UCSD-AML1 (cell line): ENCODE measurements around the gene EVI5L.
"Not testable (repeated sequence)": the region's sequence is repeated elsewhere in the genome, so short reads cannot be mapped to it uniquely, and the experiment has no call there.

ENCODE experiments used
- DNase-seq: peaks from one replicate; lab custom pipeline; 2025; ENCODE audit not compliant: unreplicated experiment; lab: John Stamatoyannopoulos, UW

EVI5L gene

DNA sequence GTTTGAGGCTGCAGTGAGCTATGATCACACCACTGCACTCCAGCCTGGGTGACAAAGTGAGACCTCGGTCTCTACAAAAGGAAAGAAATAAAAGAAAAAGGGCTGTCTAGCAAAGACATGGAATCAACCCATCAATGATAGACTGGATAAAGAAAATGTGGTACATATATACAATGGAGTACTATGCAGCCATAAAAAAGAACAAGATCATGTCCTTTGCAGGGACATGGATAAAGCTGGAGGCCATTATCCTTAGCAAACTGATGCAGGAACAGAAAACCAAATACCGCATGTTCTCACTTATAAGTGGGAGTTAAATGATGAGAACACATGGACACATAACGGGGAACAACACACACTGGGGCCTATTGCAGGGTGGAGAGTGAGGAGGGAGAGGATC, 14.0 kb upstream of the EVI5L start:
- not testable (repeated sequence) for DNase-seq

DNA sequence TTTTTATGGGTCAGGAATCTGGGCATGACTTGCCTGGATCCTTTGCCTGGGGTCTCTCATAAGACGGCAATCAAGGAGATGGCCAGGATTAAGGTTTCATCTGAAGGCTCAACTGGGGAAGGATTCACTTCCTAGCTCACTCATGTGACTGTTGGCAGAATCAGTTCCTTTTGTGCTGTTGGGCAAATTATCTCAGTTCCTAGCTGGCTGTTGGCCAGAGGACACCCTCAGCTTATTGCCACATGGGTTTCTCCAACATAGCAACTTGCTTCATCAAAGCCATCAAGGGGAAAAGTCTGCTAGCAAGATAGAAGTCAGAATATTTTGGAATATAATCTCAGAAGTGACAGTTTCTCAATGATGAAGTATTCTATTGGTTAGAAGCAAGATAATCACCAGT, 12.2 kb upstream of the EVI5L start:
- DNase-seq = no peak

DNA sequence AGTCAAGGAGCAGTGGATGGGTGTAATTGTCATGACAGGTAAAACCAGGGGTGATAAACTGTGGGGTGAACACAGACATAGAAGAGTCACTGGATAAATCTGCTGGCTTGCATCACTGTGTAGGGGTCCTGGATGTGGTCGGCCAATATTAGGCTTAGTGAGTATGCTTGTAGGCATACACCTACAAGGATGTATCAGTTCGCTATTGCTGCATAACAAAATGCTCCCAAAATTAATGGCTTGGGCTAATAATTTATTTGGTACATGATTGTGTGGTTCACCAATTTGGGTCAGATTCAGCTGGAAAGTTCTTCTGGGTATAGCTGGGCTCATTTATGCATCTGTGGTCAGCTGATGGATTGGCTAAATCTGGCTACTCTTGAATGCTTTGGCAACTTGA, 11.2 kb upstream of the EVI5L start:
- no peak for DNase-seq

DNA sequence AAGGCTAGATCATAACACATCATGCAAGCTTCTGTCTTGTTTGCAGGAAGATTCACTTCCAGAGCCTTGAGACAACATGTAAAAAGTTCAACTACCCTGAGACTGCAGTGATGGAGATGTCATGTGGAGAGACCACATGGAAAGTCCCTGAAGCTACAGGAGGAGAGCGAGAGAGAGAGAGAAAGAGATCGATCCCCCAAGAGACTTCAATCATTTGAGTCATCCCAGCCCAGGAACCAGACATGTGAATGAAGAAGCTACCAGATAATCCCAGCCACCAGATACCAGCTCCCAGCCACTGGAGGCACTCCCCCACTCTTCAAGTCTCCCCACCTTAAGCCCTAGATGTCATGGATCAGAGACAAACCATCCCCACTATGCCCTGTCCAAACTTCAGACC, 10.7 kb upstream of the EVI5L start:
- DNase-seq = no peak

DNA sequence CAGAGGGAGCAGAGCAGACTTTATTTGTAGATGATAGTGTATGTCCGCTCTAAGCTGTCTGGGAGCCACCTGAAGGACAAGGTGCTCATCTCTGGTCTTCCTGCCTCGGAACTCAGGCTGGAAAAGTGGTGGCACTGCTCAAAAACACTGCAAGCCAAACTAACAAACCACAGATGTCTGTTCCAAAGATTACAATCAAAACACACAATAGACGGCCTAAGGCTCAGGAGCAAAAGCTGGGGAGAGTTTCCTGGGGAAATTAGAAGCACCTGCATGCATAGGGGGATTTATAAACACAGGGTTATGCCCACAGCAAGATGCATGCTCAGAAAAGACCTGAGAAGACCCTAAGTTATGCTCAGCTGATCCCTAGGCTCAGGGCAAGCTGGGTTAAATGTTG, 9.4 kb upstream of the EVI5L start:
- no peak for DNase-seq

DNA sequence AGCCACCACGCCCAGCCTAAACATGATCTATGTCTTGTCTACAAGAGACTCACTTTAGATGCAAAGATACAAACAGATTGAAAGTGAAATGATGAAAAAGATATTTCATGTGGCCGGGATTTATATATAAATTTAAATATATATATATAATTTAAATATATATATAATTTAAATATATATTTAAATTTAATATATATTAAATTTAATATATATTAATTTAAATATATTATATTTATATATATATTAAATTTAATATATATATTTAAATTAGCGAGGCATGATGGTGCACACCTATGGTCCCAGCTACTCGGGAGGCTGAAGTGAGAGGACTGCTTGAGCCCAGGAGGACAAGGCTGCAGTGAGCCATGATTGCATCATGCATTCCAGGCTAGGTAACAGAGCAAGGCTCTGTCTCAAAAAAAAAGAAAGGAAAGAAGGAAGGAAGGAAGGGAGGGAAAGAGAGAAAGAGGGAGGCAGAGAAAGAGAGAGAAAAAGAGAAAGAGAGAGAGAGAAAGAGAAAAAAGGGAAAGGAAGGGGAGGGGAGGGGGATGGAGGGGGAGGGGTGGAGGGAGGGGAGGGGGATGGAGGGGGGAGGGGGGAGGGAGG, 7.0 kb upstream of the EVI5L start:
- no peak for DNase-seq

DNA sequence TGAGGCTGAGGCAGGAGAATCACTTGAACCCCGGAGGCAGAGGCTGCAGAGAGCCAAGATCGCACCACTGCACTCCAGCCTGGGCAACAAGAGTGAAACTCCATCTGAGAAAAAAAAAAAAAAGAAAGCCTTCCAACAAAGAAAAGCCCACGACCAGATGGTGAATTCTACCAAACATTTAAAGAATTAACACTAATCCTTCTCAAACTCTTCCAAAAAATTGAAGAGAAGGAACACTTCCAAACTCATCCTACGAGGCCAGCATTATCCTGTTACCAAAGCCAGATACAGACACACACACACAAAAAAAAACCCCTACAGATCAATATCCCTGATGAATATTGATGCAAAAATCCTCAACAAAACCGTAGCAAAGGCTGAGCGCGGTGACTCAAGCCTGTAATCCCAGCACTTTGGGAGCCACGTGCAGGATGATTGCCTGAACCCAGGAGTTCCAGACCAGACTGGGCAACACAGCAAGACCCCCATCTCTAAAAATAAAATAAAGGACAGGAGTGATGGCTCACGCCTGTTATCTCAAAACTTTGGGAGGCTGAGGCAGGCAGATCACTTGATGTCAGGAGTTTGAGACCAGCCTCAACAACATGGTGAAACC, 6.2 kb upstream of the EVI5L start:
- no peak for DNase-seq

DNA sequence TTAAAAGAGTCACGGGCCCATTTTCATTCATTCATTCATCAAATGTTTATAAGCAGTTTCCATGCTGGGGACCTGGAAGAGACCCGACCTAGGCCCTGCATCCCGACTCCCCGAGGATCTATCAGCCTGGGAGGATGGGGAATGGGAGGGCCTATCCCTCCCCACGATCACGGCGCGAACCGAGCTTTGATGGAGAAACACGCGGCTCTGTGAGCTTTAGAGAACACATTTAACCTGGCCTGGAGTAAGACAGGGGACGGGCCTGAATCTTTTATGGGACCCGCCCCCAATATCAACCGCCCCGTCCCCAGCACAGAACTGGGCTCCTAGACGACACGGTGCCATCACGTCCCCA, 875 bp upstream of the EVI5L start:
- no peak for DNase-seq

DNA sequence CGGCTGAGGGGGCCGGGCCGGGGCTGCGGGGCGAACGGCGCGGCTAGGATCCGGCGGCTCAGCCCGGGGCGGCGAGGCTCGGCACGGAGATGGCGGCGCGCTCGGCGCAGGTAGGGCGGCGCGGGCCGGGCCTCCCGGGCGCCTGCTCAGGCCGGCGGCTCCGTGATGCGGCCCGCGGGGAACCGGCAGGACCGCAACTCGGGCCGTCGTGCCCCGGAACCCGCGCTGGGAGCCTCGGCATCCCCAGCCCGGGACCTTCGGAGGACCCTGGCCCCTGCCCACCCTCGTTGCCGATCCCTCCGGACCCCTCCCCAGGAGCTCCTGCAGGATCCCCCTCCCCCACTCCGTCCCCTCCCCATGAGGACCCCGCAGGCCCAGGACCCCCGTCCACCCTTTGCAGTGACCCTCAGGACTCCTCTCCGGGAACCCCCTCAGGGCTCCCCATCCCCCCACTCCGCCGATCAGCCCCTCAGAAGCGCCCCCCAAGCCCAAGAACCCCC, 304 bp downstream of the EVI5L start:
- no peak for DNase-seq

DNA sequence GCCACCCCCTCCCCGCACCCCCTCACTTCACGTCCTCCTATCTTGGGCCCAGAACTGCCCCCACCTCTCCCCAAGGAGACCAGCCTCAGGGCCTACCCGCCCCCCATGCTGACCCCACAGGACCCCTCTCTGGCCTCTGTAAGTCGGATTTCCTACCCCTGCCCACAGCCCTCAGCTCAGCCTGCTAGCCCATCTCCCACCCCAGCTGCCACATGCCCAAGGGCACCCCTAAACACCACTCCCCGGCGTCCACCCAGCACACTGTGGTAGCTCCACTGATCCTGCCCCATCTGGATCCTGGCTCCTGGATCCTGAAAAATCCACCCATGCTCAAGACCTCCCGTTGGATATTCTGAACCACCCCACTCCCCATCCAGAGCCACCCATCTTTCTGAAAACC, 805 bp downstream of the EVI5L start:
- DNase-seq = no peak

DNA sequence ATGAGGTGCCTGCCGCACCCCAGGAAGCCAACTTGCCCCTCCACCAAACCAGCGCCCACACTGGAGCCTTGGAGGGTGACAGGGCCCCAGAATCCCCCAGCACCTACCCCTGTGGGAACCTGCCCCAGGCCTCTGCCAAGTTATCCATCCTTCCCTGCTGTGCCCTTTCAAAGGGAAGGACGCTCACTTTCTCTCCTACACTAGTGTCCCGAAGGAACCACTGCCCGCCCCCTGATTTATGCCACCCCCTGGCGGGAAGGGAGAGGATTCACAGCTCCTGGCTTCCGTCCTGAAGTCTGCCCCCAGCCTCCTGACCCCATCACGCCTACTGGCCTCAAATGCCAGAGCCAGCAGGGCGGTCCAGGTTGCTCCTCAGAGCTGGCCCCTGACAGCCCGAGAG, 1.4 kb downstream of the EVI5L start:
- DNase-seq = no peak

DNA sequence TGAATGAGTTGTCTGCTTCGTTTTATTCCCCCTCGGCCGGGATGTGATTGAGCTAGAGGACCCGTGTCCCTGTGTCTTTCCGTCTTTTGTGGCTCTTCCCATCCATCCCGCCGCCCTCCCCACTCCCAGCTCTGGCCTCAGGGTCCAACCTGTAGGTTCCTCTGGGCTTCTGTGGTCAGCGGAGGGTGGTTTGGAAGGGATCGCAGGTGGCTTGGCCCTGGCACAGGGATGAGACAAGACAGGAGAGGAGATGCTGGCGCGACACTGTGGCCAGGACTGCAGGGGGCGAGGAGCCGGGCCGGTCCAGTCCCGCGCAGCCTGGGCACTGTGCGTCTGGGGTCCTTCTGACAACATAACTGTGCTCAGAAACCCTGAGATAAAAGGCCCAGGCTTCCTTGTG, 2.0 kb downstream of the EVI5L start:
- DNase-seq = no peak

DNA sequence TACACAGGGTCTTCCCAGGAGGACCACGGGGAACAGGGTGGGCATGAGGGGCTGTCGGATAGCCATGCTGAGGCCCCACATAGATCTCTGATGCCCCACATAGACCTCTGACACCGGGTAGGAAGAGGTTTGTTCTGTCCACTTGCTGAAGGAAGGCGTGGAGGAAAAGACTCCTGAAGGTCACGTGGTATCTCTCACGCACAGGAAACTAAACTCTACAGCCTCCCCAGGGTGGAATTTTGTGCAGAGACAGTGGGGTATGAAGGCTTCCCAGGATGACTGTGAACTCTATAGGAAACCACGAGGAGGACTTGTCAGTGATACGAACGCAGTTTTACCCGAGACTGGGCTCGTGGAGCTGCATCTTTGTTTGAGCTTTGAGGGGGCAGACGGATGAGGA, 2.8 kb downstream of the EVI5L start:
- no peak for DNase-seq

DNA sequence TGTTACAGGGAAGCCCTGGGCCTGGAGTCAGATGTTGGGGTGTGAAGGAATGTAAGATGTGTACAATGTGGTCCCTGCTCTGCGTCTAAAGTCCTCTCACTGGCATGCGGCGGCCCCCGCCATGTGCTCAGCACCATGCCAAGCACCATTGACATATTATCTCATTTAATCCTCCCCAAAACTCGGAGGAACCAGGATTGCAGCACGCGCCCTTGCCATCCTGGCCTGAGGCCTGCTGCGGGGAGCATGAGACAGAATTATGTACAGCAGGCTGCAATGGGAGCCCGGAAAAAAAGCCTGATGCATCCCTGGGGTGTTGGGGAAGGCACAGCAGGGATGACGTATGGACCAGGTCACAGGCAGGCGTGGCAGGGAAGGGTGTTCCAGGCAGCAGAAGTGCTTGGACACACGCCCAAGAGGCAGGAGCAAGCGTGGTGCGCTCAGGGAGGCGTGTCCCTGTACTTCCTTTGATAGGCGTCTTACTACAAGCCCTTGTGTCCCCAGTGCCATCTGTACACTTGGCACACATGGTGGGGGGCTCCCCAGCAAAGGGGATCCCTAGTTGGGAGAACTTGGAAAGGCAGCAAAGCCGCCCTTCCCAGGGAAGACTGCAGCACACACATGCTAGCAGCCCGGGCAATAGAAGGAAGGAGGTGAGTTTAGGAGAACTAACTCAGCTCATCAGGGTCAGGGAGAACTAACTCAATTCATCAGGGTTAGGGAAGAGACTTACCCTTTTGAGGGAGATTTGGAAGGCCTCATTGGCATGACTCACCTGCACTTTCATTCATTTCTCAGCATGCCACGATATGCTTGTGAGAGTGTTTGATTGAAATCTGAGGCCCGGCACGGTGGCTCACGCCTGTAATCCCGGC, 3.4 kb downstream of the EVI5L start:
- no peak for DNase-seq

DNA sequence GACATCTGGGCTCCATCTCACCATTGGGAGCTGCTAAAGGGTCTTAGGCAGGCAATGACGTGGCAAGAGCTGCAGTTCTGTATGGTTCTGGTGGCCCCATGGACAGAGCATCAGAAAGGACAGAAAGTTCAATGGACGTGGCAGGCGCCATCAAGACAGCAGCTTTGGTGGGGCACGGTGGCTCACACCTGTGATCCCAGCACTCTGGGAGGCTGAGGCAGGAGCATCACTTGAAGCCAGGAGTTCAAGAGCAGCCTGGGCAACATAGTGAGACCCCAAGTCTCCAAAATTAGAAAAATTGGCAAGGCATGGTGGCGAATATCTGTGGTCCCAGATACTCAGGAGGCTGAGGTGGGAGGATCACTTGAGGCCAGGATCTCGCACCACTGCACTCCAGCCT, 9.5 kb downstream of the EVI5L start:
- no peak for DNase-seq

DNA sequence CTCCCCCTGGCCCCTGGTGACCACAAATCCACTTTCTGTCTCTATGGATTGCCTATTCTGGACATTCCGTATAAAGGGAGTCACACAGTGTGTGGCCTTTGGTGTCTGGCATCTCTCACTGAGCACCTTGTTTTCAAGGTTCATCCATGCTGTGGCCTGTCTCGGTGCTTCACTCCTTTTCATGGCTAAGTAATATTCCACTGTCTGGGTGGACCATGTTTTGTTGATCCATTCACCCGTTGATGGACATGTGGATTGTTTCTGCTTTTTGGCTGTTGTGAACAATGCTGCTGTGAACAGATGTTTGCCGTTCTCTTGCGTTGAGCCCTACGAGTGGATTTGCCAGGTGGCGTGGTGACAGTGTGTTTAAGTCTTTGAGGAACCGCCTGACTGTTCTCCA, 10.6 kb downstream of the EVI5L start:
- DNase-seq = no peak

DNA sequence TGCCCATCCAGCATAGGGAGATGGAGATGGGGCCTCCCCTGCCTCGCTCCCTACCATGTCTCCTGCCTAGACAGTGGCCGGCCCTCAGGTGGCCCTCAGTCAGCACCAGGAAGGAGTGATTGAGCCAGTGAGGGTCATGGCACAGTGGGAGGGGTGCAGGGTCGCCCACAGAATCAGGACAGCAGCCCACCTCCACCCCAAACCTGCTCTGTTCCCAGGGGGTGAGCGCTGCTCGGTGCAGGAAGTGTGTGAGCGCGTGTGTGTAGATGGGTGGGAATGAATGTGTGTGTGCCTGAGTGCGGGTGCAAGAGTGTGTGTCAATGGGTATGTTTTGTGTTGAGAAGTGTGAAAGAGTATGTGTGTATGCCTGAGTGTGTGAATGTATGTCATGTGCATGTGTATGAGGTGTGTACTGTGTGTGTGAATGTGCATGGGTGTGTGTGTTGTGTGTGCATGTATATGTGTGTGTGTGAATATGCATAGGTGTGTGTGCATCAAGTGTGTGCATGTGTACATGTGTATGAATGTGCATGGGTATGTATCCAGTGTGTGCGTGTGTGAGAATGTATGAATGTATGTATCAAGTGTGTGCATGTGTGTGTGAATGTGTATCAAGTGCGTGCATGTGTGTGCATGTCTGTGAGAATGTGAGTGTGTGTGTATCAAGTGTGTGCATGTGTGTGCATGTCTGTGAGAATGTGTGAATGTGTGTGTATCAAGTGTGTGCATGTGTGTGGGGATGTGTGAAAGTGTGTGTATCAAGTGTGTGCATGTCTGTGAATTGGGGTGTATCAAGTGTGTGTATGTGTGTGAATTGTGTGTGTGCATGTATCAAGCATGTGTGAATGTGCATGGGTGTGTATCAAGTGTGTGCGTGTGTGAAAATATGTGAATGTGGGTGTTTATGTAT, 12.0 kb downstream of the EVI5L start:
- no peak for DNase-seq

DNA sequence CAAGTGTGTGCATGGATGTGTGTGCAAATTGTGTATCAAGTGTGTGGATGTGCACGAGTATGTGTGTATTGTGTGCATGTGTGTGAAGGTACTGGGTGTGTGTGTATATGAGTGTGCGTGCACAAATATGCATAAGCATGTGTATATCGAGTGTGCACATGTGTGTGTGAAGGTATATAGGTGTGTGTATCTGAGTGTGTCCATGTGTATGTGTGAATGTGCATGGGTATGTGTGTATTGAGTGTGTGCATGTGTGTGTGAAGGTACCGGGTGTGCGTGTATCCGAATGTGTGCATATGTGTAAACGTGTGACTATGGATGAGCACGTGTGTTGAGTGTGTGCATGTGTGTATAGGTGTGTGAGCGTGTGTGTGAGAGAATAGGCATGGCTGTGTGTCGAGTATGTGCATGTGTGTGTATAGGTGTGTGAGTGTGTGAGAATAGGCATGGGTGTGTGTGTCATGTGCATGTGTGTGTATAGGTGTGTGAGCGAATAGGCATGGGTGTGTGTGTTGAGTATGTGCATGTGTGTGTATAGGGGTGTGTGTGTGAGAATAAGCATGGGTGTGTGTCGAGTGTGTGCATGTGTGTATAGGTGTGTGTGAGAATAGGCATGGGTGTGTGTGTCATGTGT, 12.8 kb downstream of the EVI5L start:
- no peak for DNase-seq

DNA sequence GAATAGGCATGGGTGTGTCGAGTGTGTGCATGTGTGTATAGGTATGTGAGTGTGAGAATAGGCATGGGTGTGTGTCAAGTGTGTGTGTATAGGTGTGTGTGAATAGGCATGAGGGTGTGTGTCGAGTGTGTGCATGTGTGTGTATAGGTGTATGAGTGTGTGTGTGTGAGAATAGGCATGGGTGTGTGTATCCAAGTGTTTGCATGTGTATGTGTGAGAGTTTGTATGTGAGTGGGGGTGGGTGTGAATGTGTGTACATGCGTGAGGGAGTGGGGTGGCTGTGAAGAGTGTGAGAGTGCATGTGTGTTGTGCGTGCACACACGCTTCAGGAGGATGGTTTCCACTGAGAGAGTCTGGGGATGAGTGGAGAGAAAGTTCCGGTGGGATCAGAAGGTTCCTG, 13.5 kb downstream of the EVI5L start:
- no peak for DNase-seq

DNA sequence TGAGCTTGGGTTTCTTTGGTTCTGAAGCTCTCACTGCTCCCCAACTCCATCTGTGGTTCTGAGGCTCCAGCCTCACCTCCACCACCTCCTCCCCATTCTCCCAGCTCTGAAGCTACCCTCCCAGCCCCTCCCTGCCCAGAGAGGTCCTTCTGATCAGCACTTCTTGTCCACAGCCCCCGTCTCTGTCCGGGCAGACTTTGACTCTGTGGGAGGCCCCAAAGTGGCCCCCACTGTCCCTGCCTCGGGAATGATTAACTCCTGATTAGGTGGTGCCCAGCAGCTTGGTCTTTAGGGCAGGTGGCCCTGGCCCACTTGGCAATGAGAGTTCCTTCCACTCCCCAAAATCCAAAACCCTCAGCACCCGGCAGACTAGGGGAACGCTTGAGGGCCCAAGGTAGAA, 14.4 kb downstream of the EVI5L start:
- no peak for DNase-seq

DNA sequence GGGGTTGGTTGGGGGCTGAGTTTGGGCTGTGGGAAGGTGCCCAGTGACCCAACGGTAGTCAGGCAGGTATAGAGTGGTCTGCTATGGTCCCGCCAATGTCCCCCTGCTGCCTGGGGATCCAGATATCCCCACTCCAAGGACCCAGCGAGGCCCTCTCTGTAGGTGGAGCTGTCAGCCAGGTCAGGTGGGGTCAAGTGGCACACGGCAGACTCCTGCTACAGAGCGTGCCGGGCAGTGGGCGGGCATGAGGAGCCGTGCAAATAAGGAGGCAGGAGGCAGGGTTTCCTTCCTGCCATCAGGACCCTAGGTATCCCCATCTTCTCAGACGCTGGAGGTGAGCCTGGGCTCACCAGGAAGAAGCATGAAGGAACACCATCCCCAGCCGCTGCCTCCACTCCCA, 14.9 kb downstream of the EVI5L start:
- no peak for DNase-seq
